IMR-90 (cell line): ENCODE data around the gene TMEM43. TPM values are rescaled to one million over a fixed set of nuclear protein-coding genes. Genes with fewer than 3 reads are reported as not detected.

ENCODE experiments used
- ATAC-seq: fragments of 200-7000 bp; cut with Tn5 transposase; 2 replicates; pipeline ENCODE4 v1.9.1; 2020; ENCODE audit warnings: low read depth, mild to moderate bottlenecking, moderate library complexity
- BruUV-seq: library from RNA; stranded (reverse); fragments of 400-500 nt; replicated peaks from 2 replicates; lab custom pipeline; 2021; lab: Mats Ljungman, UMichigan
- CTCF ChIA-PET: fragments of 300-600 bp; formaldehyde crosslinking; extraction: SDS; loops from one replicate; lab custom pipeline; 2021; ENCODE audit warnings: antibody characterized with exemption; lab: Yijun Ruan, JAX
- POLR2A ChIA-PET: fragments of 300-600 bp; sonication (Branson Sonifier 250); formaldehyde crosslinking; loops from one replicate; lab custom pipeline; 2022; ENCODE audit warnings: antibody characterized with exemption; ENCODE audit not compliant: unreplicated experiment; lab: Charles Lee
- DNase-seq: peaks from one replicate; pipeline ENCODE4 v3.0.0; 2013
- H2AFZ ChIP-seq: replicated peaks from 2 replicates; pipeline ENCODE3; 2013; ENCODE audit warnings: low read length, mild to moderate bottlenecking; ENCODE audit not compliant: poor library complexity
- H2AK5ac ChIP-seq: 2 replicates; pipeline ENCODE4 v1.6.1; 2013; ENCODE audit warnings: low read depth, low read length, inconsistent platforms
- H2AK9ac ChIP-seq: replicated peaks from 2 replicates; pipeline ENCODE3; 2013; ENCODE audit warnings: mild to moderate bottlenecking, low read depth, low read length, moderate library complexity; ENCODE audit not compliant: poor library complexity
- H2BK120ac ChIP-seq: 2 replicates; pipeline ENCODE4 v1.6.1; 2013; ENCODE audit warnings: low read depth, low read length, inconsistent platforms
- H2BK15ac ChIP-seq: 3 replicates; pipeline ENCODE4 v1.6.1; 2013; ENCODE audit warnings: low read depth, low read length, inconsistent platforms
- H2BK20ac ChIP-seq: 2 replicates; pipeline ENCODE4 v1.6.1; 2013; ENCODE audit warnings: low read depth, mild to moderate bottlenecking, inconsistent platforms, low read length, moderate library complexity
- H2BK5ac ChIP-seq: 2 replicates; pipeline ENCODE4 v1.6.1; 2013; ENCODE audit warnings: mild to moderate bottlenecking, low read depth, low read length, inconsistent platforms; ENCODE audit not compliant: poor library complexity, severe bottlenecking
- H3K14ac ChIP-seq: replicated peaks from 2 replicates; pipeline ENCODE4 v1.6.1; 2013; ENCODE audit warnings: low read depth, low read length, inconsistent platforms
- H3K18ac ChIP-seq: 2 replicates; pipeline ENCODE4 v1.6.1; 2013; ENCODE audit warnings: low read depth, low read length, control low read depth
- H3K23ac ChIP-seq: 2 replicates; pipeline ENCODE4 v1.6.1; 2013; ENCODE audit warnings: low read depth, low read length, inconsistent platforms
- H3K27ac ChIP-seq: 2 replicates; pipeline ENCODE4 v1.5.1; 2013; ENCODE audit warnings: mild to moderate bottlenecking, control low read depth, low read length; ENCODE audit not compliant: insufficient read depth
- H3K27me3 ChIP-seq: 2 replicates; pipeline ENCODE4 v1.6.1; 2013; ENCODE audit warnings: low read length; ENCODE audit not compliant: control insufficient read depth, insufficient read depth
- H3K36me3 ChIP-seq: 2 replicates; pipeline ENCODE4 v1.6.1; 2013; ENCODE audit warnings: low read length, mixed read lengths; ENCODE audit not compliant: control insufficient read depth, insufficient read depth
- H3K4ac ChIP-seq: 2 replicates; pipeline ENCODE4 v1.6.1; 2013; ENCODE audit warnings: low read depth, low read length, inconsistent platforms
- H3K4me1 ChIP-seq: 2 replicates; pipeline ENCODE4 v1.6.1; 2013; ENCODE audit warnings: low read length, mixed read lengths; ENCODE audit not compliant: control insufficient read depth, insufficient read depth
- H3K4me2 ChIP-seq: 2 replicates; pipeline ENCODE4 v1.6.1; 2013; ENCODE audit warnings: low read depth, mild to moderate bottlenecking, control low read depth, low read length, moderate library complexity
- H3K4me3 ChIP-seq: 2 replicates; pipeline ENCODE4 v1.5.1; 2013; ENCODE audit warnings: low read depth, mild to moderate bottlenecking, control low read depth, low read length, moderate library complexity; ENCODE audit not compliant: insufficient read depth
- H3K56ac ChIP-seq: 2 replicates; pipeline ENCODE4 v1.6.1; 2013; ENCODE audit warnings: low read length, inconsistent platforms; ENCODE audit not compliant: insufficient read depth; ENCODE audit errors: extremely low read depth
- H3K79me1 ChIP-seq, 2 experiments: 2 replicates each; pipeline ENCODE4 v1.6.1; 2013; ENCODE audit warnings: low read length in 2 of 2, inconsistent platforms in 1 of 2, low read depth in 1 of 2
- H3K9ac ChIP-seq: 2 replicates; pipeline ENCODE4 v1.6.1; 2013; ENCODE audit warnings: low read depth, low read length, control low read depth
- H3K9me1 ChIP-seq: 2 replicates; pipeline ENCODE4 v1.6.1; 2013; ENCODE audit warnings: low read length, inconsistent platforms; ENCODE audit not compliant: insufficient read depth
- H3K9me3 ChIP-seq: 2 replicates; pipeline ENCODE4 v1.6.1; 2013; ENCODE audit warnings: low read length; ENCODE audit not compliant: control insufficient read depth, insufficient read depth
- H4K20me1 ChIP-seq: 2 replicates; pipeline ENCODE4 v1.6.1; 2013; ENCODE audit warnings: low read length, inconsistent platforms; ENCODE audit not compliant: insufficient read depth
- H4K5ac ChIP-seq: 2 replicates; pipeline ENCODE4 v1.6.1; 2013; ENCODE audit warnings: mild to moderate bottlenecking, low read depth, low read length, control low read depth
- H4K8ac ChIP-seq, 2 experiments: 2 replicates each; pipeline ENCODE4 v1.6.1; 2013; ENCODE audit warnings: low read depth in 2 of 2, low read length in 2 of 2, control low read depth in 1 of 2, inconsistent platforms in 1 of 2
- H4K91ac ChIP-seq: 2 replicates; pipeline ENCODE4 v1.6.1; 2013; ENCODE audit warnings: low read depth, low read length, inconsistent platforms; ENCODE audit not compliant: insufficient read depth
- BHLHE40 ChIP-seq: fragments of 150-350 bp; IDR thresholded peaks from 2 replicates; pipeline ENCODE4 v1.6.1; 2016; ENCODE audit warnings: mild to moderate bottlenecking, low read depth, low read length
- CEBPB ChIP-seq: IDR thresholded peaks from 2 replicates; pipeline ENCODE4 v1.6.1; 2012; ENCODE audit warnings: low read depth, low read length, improper control_type of control experiment
- MAZ ChIP-seq: IDR thresholded peaks from 2 replicates; pipeline ENCODE4 v1.6.1; 2012; ENCODE audit warnings: low read depth, mild to moderate bottlenecking, low read length, improper control_type of control experiment, moderate library complexity, borderline replicate concordance
- WGBS, 2 experiments: methylation state at CpG; one replicate each; pipeline versions ENCODE4 v1.1.5 to v1.1.7; 2013; ENCODE audit warnings: missing lambda C conversion rate in 2 of 2; ENCODE audit not compliant: insufficient read length in 1 of 2; ENCODE audit errors: extremely low coverage in 2 of 2; 5-methylcytosine and 5-hydroxymethylcytosine counted together
- dilution Hi-C: fragments of 300-500 bp; cut with HindIII; formaldehyde crosslinking; loops from one replicate; pipeline ENCODE4 v1.14.3; 2018; ENCODE audit warnings: low sequenced_read_pairs; ENCODE audit not compliant: unreplicated experiment
- in situ Hi-C: fragments of 300-500 bp; cut with MboI; formaldehyde crosslinking; loops from 3 replicates; pipeline ENCODE4 v1.14.3; 2019; ENCODE audit warnings: low sequenced_read_pairs, inconsistent platforms, mixed read lengths
- intact Hi-C: fragments of 100-400 bp; cut with micrococcal nuclease; formaldehyde crosslinking; loops from 2 replicates; pipeline ENCODE4 v1.10.0; 2022
- polyA plus RNA-seq, 3 experiments: library from polyadenylated mRNA; depleted of rRNA; stranded (reverse); fragments of >200 nt; gene quantifications; 2 replicates each; pipeline ENCODE4 v1.2.3, GENCODE V29; 2012; ENCODE audit warnings: low replicate concordance in 1 of 3
- total RNA-seq: library from RNA; depleted of rRNA; stranded (reverse); fragments of >200 nt; gene quantifications from 2 replicates; pipeline ENCODE4 v1.2.3, GENCODE V29; 2012

The TMEM43 gene
- total and polyA plus RNA-seq, 2 of the 4 experiments (the other 2 are of a cell fraction): 109 to 114 TPM

DNA sequence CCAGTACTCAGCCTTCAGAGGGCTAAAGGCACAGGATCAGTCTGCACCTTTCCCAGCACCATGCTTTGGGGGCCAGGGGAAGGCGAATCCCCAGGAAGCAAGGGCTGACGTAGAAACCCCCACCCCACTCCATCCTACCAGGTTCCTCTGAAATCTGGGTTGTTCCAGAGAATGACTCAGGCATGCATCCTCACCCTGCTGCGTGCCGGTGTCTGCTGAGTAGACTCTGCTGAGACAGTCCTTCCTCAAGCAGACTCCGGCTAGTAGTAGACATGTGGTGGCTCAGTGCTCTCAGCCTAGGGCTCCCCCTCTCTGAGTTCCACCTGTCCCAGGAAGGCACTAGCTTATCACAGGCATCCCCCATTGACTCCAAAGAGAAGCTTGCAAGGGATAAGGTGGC, 9.0 kb downstream of the TMEM43 start:
- CTCF ChIA-PET: no interaction called here
- ATAC-seq (no peak), DNase-seq (peak; percentile 16)
- Histone ChIP-seq H2BK120ac (no peak overlapping the region), H3K79me1 (peaks cover 8 to 32% of the 10 kb centered on the region in 2 experiments), H2AK5ac (no peak overlapping the region), H2BK15ac (no peak overlapping the region), H4K20me1 (peaks cover 2% of the 10 kb centered on the region; the same call in 1 of the 2 replicates), H3K4me1 (no peaks in the 10 kb centered on the region), H3K27me3 (no peaks in the 10 kb centered on the region), H4K91ac (no peak overlapping the region), H3K23ac (no peak overlapping the region), H3K27ac (no peak overlapping the region), H3K56ac (no peak overlapping the region), H3K9me3 (no peaks in the 10 kb centered on the region), H4K8ac (no peak overlapping the region), H3K36me3 (peaks cover 82% of the 10 kb centered on the region), H2AK9ac (no peak overlapping the region), H3K9me1 (peaks cover 8% of the 10 kb centered on the region), H2BK5ac (no peak overlapping the region), H3K4ac (no peak overlapping the region), H3K4me3 (no peak overlapping the region), H3K18ac (no peak overlapping the region), H4K5ac (no peak overlapping the region), H2AFZ (no peak overlapping the region), H2BK20ac (no peak overlapping the region), H3K14ac (no peak overlapping the region), H3K9ac (no peak overlapping the region), H3K4me2 (no peak overlapping the region)
- BruUV-seq: no TSS peak
- TF ChIP-seq MAZ (no peak), BHLHE40 (no peak), CEBPB (no peak)
- dilution Hi-C loops: no loop called here
- in situ Hi-C loops: loop anchor here (25.0 kb wide), 1 partner anchor 97 kb away; no protein-coding TSS in a partner anchor
- intact Hi-C loops: no loop called here
- POLR2A ChIA-PET: no interaction called here
- WGBS, 2 experiments: 80% methylated on average over 3 of the region's 5 CpGs; no CpG with 5 or more reads in 1 of the 2 experiments
